Activated T-helper 9 cell treated with anti-CD3 and anti-CD28 coated beads, Interleukin-2, amount 50 U/mL, for 16 hours (primary cell): ENCODE measurements around the gene UBE2I.
"Not testable (repeated sequence)": the region's sequence is repeated elsewhere in the genome, so short reads cannot be mapped to it uniquely, and the experiment has no call there.

Experiments
- DNase-seq: peaks from one replicate; pipeline ENCODE4 v3.0.0-alpha.2; 2020; ENCODE audit warnings: low read depth

Gene UBE2I

DNA sequence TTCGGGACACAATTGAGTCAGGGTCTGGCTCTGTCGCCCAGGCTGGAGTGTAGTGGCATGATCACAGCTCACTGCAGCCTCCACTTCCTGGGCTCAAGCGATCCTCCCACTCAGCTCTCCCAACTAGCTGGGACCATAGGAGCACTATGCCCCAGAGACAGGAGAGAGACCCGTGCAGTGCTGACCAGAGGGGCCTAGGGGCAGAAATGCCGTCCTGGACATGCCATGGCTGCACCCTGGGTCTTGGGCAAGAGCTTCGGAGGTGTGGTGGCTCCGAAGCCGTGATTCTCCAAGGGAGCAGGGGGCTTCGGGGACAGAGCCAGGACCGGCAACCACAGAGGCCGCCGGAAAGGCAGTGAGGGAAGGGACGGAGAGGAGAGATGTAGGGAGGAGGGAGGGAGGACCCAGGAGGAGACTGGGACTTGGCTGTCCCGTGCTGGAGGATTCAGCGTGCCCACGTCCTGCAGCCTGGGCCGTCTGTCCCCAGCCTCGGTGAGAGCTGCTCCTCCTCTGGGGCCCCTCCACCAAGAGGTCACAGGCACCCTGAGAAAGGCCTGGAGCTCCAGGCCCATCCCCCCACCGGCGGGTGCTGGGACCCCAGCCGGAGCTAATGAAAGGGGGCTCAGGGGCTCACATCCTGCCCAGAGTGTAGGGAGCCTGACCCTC lies 31.7 kb upstream of the UBE2I start:
- no peak for DNase-seq

- DNase-seq = no peak
These were observed 31.0 kb upstream of the UBE2I start for GRCh38 chr16:1278477-1278876.

GRCh38 chr16:1279081-1279944 lies 30.1 kb upstream of the UBE2I start:
- DNase-seq = no peak

- DNase-seq = no peak
These were observed 29.4 kb upstream of the UBE2I start for GRCh38 chr16:1279945-1280589.

GRCh38 chr16:1280783-1281182 lies 28.7 kb upstream of the UBE2I start:
- DNase-seq = no peak

DNA sequence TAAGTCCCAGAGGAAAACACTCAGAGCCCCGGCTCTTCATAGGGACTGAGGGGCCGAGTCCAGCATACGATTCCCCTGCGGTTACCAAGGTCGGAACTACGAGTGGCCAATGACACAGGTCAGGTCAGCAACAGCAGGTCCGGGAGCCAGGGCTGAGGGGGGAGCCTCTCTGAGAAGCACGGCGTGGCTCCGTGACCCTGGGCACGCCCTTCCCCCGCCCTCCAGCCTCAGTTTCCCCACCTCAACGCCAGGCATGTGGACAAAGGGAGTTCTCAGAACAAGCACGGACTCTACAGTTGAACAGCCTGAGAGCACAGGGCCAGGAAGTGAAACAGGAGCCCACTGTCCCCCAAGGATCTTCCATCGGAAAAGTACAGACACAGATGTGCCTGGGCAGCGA lies 27.9 kb upstream of the UBE2I start:
- DNase-seq = no peak

DNA sequence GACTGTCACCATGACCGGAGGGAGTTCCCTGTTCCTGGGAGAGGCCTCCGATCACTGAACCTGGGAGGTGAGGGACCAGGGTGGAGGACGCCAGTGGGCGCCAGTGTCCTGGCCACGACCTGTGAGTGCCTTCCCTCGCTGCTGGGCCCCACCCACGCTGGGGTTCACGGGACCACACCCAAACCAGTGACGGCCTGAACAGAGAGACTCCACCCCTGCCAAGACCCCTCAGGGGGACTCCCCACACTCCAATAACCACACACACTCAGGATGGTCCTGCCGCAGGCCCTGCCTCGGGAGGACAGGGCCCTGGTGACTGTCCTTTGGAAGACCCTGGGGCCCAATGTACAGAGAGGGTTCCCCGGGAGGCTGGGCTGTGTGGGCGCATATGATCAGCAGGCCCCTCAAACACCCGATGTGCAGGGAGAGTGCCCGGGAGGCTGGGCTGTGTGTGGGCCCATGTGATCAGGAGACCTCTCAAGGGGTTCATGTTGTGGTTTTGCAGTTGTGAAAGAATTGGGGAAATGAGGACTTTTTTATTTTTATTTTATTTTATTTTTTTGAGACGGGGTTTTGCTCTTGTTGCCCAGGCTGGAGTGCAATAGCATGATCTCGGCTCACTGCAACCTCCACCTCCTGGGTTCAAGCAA lies 27.0 kb upstream of the UBE2I start:
- DNase-seq = no peak

DNA sequence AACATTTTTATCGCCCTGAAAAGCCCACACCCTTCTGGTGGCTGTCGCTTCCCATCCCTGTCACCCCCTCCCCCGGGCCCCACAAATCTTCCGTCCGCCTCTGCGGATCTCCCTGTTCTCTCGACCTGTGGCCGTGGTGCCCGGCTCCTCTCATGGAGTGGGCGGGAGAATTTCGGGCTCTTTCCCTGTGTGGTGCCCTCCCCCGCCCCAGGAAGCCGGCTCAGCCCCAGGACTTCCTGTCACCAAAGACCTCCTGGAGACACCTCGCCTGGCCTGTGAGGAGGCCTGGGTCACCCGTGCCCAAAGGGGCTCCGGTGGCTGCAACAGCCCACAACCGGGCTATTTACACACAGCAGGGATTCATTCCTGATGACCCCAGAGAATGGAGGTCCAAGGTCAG lies 26.1 kb upstream of the UBE2I start:
- no peak for DNase-seq

DNA sequence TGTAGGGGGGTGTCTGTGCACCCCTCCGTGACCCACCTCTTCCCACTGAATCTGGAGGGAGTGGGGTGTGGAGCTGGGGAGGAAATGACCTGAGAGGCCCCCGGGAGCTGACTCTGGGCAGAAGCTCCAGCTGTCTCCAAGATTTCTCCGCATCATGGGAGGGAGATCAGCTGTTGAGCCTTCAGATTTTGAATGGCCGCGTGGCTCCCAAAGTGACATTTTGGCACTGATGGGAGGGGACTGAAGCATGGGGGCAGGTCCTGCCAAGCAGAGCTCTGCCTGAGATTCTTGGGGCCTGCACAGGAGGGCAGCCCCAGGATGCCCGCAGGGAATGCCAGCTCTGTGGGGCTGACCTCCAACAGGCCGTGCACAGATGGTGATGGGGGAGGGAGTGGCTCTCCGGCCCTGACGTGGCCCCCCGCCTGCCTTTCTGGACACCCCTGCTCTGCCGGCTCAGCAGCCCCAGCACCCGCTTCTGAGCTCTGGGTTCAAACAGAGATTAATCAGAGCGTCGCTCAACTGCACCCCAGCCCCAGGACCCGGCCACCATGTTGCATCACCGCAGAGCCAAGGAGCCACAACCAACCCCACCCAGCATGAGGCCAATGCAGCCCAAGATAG lies 25.3 kb upstream of the UBE2I start:
- DNase-seq = no peak

- DNase-seq = no peak
These were observed 23.5 kb upstream of the UBE2I start for GRCh38 chr16:1285669-1286512.

DNA sequence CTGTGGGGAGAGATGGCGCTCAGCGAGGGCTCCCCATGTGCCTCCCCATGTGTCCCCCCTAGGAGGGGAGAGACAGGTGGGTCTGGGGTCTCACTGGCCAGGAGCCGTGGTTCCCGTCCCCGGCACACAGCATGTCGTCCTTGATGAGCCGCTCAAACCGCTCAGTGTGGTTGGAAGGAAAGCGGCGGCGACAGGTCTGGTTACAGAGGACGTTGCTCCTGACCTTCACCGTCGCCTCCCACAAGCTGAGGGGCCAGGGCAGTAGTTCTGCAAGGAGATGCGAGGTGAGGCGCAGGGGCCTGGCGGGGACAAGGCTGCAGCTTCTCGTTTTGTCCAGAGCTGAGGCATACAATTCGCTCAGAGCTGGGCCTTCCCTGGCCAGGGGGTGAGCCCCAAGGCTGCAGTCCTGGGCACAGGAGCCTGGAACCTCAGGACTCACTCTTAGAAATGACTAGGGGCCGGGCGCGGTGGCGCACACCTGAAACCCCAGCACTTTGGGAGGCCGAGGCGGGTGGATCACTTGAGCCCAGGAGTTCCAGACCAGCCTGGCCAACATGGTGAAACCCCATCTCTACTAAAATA lies 22.8 kb upstream of the UBE2I start:
- DNase-seq = no peak

- DNase-seq = no peak
These were observed 21.3 kb upstream of the UBE2I start for GRCh38 chr16:1287982-1288670.

DNA sequence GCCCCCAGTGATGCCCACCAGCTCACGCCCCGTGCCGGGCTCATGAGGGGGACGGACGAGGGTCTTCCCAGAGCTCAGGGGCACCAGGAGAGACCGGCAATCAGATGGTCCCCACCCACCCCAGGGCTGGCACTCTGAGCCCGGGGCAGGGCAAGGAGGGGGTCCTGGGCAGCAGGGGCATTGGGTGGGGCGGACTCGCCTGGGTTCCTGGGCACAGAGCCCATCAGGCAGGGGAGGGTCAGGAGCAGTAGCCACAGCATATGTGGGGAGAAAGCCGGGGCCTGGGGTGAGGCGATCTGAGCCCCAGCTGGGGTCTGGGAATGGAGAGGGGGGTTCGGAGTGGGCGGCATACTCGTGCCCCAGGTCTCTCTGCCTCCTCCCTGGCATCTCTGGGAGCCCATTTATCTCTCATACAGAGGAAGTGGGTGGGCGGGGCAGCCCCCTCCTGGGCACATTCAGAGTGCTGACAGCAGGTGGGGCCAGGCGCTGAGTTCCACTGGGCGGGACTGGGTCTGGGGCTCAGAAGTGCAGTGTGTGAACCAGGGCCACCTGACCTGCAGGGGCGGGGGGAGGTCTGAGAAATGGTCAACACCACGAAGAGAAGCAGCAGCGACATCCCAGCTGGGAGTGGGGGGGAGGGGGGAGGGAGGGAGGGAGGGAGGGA lies 20.5 kb upstream of the UBE2I start:
- no peak for DNase-seq

GRCh38 chr16:1289477-1289866 lies 20.0 kb upstream of the UBE2I start:
- DNase-seq = no peak

GRCh38 chr16:1290063-1290501 lies 19.4 kb upstream of the UBE2I start:
- no peak for DNase-seq

DNA sequence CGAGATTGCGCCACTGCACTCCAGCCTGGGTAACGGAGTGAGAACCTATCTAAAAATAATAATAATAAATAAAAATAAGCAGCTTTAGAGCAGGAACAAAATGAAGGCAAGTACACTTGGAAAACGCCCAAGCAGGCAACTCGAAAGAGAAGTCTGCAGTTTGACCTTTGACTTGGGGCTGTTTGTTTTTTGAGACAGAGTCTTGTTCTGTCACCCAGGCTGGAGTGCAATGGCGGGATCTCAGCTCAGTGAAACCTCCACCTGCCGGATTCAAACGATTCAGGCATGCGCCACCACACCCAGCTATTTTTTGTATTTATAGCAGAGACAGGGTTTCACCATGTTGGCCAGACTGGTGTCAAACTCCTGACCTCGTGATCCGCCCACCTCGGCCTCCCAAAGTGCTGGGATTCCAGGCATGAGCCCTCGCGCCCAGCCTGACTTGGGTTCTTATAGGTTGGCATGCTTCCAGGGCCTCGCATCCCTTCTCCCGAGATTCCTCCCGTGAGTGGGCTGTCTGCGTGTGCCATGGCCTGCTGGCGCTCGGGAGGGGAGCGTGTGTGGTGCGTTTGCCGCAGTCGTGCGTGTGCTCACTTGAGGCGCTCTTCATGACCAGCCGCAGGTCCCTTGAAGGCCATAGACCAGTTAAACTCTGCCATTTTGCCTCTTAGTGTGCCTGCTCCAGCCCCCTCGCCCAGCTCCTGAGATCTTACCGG lies 18.4 kb upstream of the UBE2I start:
- DNase-seq = no peak

- no peak for DNase-seq
These were observed 17.9 kb upstream of the UBE2I start for GRCh38 chr16:1291576-1291974.

DNA sequence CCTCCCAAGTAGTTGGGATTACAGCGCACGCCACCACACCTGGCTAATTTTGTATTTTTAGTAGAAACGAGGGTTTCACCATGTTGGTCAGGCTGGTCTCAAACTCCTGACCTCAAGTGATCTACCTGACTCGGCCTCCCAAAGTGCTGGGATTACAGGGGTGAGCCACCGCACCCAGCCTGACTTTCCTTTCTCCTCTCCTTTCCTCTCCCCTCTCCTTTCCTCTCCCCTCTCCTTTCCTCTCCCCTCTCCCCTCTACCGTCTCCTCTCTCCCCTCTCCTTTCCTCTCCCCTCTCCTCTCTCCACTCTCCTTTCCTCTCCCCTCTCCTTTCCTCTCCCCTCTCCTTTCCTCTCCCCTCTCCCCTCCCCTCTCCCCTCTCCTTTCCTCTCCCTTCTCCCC lies 17.2 kb upstream of the UBE2I start:
- DNase-seq = not testable (repeated sequence)

DNA sequence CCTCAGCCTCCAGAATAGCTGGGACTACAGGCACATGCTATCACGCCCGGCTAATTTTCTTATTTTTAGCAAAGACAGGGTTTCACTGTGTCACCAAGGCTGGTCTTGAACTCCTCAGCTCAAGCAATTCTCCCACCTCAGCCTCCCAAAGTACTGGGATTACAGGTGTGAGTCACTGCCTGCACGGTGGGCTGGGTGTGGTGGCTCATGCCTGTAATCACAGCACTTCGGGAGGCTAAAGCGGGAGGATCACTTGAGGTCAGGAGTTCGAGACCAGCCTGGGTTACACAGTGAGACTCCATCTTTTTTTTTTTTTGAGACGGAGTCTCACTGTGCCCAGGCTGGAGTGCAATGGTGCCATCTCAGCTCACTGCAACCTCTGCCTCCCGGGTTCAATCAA lies 16.6 kb upstream of the UBE2I start:
- not testable (repeated sequence) for DNase-seq
